Ovary (tissue), 3 donors: Measurements from ENCODE around the gene HIPK1.

Experiments used
- CTCF ChIP-seq, 3 donors: fragments of 450-650 bp in 2 of 3; fragments of 200-600 bp in 1 of 3; IDR thresholded peaks; one replicate each; pipeline versions ENCODE4 v1.5.1 to v1.8.0; 2016 to 2022; ENCODE audit warnings: antibody characterized with exemption in 3 of 3, mild to moderate bottlenecking in 1 of 3
- EP300 ChIP-seq: sonication (generic); formaldehyde crosslinking; IDR thresholded peaks from one replicate; pipeline ENCODE4 v1.6.1; 2017; ENCODE audit warnings: antibody characterized with exemption
- POLR2A ChIP-seq: fragments of 450-650 bp; IDR thresholded peaks from one replicate; pipeline ENCODE4 v1.6.1; 2017; ENCODE audit warnings: antibody characterized with exemption, mild to moderate bottlenecking, moderate library complexity
- donor health status: DM: no; HTN: no; CAD: no.

- TF ChIP-seq EP300 (no peak), CTCF (IDR thresholded peaks at IDR 0.05) (no peak), POLR2A (no peak)
Observed at GRCh38 chr1:113881661-113882060, 47.5 kb upstream of the HIPK1 start.
